GM12878 (cell line): Measurements from ENCODE around the gene SPTA1. TPM values are rescaled to one million over a fixed set of nuclear protein-coding genes. Genes with fewer than 3 reads are reported as not detected.

Experiments
- ATAC-seq: fragments of 200-7000 bp; cut with Tn5 transposase; 3 replicates; pipeline ENCODE4 v1.9.1; 2020; ENCODE audit warnings: mild to moderate bottlenecking, moderate library complexity
- BruUV-seq: library from RNA; stranded (reverse); fragments of 400-500 nt; replicated peaks from 2 replicates; lab custom pipeline; 2021; lab: Mats Ljungman, UMichigan
- CTCF ChIA-PET: fragments of 300-600 bp; sonication (Branson Sonifier 250); formaldehyde crosslinking; extraction: SDS; loops from one replicate; lab custom pipeline; 2021; ENCODE audit warnings: inconsistent platforms; lab: Yijun Ruan, JAX
- POLR2A ChIA-PET: fragments of 350-600 bp; formaldehyde crosslinking; extraction: SDS; loops from one replicate; lab custom pipeline; 2021; ENCODE audit warnings: inconsistent platforms; lab: Charles Lee
- RAD21 ChIA-PET: fragments of 300-600 bp; sonication (Branson Sonifier 250); formaldehyde crosslinking; loops from one replicate; lab custom pipeline; 2023; ENCODE audit warnings: antibody characterized with exemption; ENCODE audit not compliant: unreplicated experiment; lab: Charles Lee
- SMC1A ChIA-PET: fragments of 300-600 bp; sonication (Branson Sonifier 250); formaldehyde crosslinking; loops from one replicate; lab custom pipeline; 2023; ENCODE audit not compliant: unreplicated experiment, uncharacterized antibody; lab: Charles Lee
- DNase-seq: peaks from one replicate; pipeline ENCODE4 v3.0.0-alpha.2; 2011; ENCODE audit warnings: low read depth, low spot score
- FAIRE-seq: peaks from 3 replicates; lab custom pipeline; 2011; peaks lifted over from hg19 to GRCh38; lab: Jason Lieb, UNC
- H2AFZ ChIP-seq: 2 replicates; pipeline ENCODE4 v1.6.0; 2011; ENCODE audit warnings: low read depth, low read length, control low read depth; ENCODE audit not compliant: control insufficient read depth
- H3K27ac ChIP-seq: 2 replicates; pipeline ENCODE4 v1.5.1; 2011; ENCODE audit warnings: control low read depth; ENCODE audit not compliant: control insufficient read depth, insufficient read depth
- H3K27me3 ChIP-seq, 2 experiments: replicated peaks in 1 of 2; 2 replicates each; pipeline versions ENCODE4 v1.6.0 to v1.6.1; 2011; ENCODE audit warnings: low read length in 1 of 2; ENCODE audit not compliant: control insufficient read depth in 2 of 2, insufficient read depth in 2 of 2
- H3K36me3 ChIP-seq, 2 experiments: 2 replicates each; pipeline ENCODE4 v1.5.1; 2011; ENCODE audit warnings: low read length in 1 of 2; ENCODE audit not compliant: control insufficient read depth in 2 of 2, insufficient read depth in 2 of 2
- H3K4me1 ChIP-seq: 2 replicates; pipeline ENCODE4 v1.6.1; 2011; ENCODE audit warnings: mild to moderate bottlenecking, low read length, moderate library complexity, mixed read lengths; ENCODE audit not compliant: control insufficient read depth, insufficient read depth
- H3K4me2 ChIP-seq: 2 replicates; pipeline ENCODE4 v1.6.0; 2011; ENCODE audit warnings: control low read depth; ENCODE audit not compliant: control insufficient read depth, insufficient read depth
- H3K4me3 ChIP-seq: fragments of 200-600 bp; sonication (generic); 2 replicates; pipeline ENCODE4 v1.5.1; 2016
- H3K79me2 ChIP-seq: 2 replicates; pipeline ENCODE4 v1.6.0; 2011; ENCODE audit warnings: low read length; ENCODE audit not compliant: control insufficient read depth, insufficient read depth
- H3K9ac ChIP-seq: 2 replicates; pipeline ENCODE4 v1.8.0; 2011; ENCODE audit warnings: low read length, control low read depth, mixed read lengths; ENCODE audit not compliant: control insufficient read depth, insufficient read depth
- H3K9me3 ChIP-seq: replicated peaks from 3 replicates; pipeline ENCODE4 v1.5.1; 2011; ENCODE audit warnings: mild to moderate bottlenecking, low read length; ENCODE audit not compliant: control insufficient read depth, insufficient read depth
- H4K20me1 ChIP-seq: 2 replicates; pipeline ENCODE4 v1.6.0; 2011; ENCODE audit not compliant: control insufficient read depth, insufficient read depth
- ATF7 ChIP-seq: fragments of 450-650 bp; IDR thresholded peaks from 2 replicates; pipeline ENCODE4 v1.6.1; 2016; ENCODE audit warnings: low read depth, mild to moderate bottlenecking
- CBFB ChIP-seq: IDR thresholded peaks from 2 replicates; pipeline ENCODE4 v1.6.1; 2016; ENCODE audit warnings: antibody characterized with exemption, low read depth
- GATAD2B ChIP-seq: fragments of 450-650 bp; conservative IDR thresholded peaks from 2 replicates; pipeline ENCODE4 v1.6.1; 2017; ENCODE audit warnings: low read depth, mild to moderate bottlenecking, moderate library complexity
- IKZF1 ChIP-seq: fragments of 450-650 bp; conservative IDR thresholded peaks from 2 replicates; pipeline ENCODE4 v1.6.1; 2017; ENCODE audit warnings: antibody characterized with exemption, mild to moderate bottlenecking
- NR2C2 ChIP-seq: IDR thresholded peaks from 2 replicates; pipeline ENCODE4 v1.6.1; 2011; ENCODE audit warnings: borderline replicate concordance, low read depth; ENCODE audit not compliant: control insufficient read depth, insufficient read length
- NRF1 ChIP-seq: conservative IDR thresholded peaks from 2 replicates; pipeline ENCODE4 v1.6.1; 2011; ENCODE audit warnings: mild to moderate bottlenecking, low read depth, low read length, improper control_type of control experiment
- PAX5 ChIP-seq: IDR thresholded peaks from 2 replicates; pipeline ENCODE4 v1.6.1; 2011; ENCODE audit warnings: low read depth, low read length, borderline replicate concordance
- PML ChIP-seq: IDR thresholded peaks from 2 replicates; pipeline ENCODE4 v1.6.1; 2012; ENCODE audit warnings: low read length, inconsistent platforms
- POLR2A ChIP-seq: IDR thresholded peaks from 2 replicates; pipeline ENCODE4 v1.6.1; 2011; ENCODE audit warnings: low read depth, mild to moderate bottlenecking, low read length
- SMAD5 ChIP-seq: IDR thresholded peaks from 2 replicates; pipeline ENCODE4 v1.6.1; 2016; ENCODE audit warnings: antibody characterized with exemption, low read depth
- SPI1 ChIP-seq: IDR thresholded peaks from 2 replicates; pipeline ENCODE4 v1.6.1; 2011; ENCODE audit warnings: low read depth, mild to moderate bottlenecking, low read length, moderate library complexity, borderline replicate concordance; ENCODE audit not compliant: insufficient read depth
- TARDBP ChIP-seq: IDR thresholded peaks from 2 replicates; pipeline ENCODE4 v1.6.1; 2016; ENCODE audit warnings: borderline replicate concordance
- TCF12 ChIP-seq: IDR thresholded peaks from 2 replicates; pipeline ENCODE4 v1.6.1; 2011; ENCODE audit warnings: low read depth, mild to moderate bottlenecking, low read length
- ZBTB4 ChIP-seq: fragments of 450-650 bp; formaldehyde crosslinking; IDR thresholded peaks from 2 replicates; pipeline ENCODE4 v1.4.0; 2022; ENCODE audit warnings: mild to moderate bottlenecking, moderate library complexity
- ZNF687 ChIP-seq: fragments of 450-650 bp; IDR thresholded peaks from 2 replicates; pipeline ENCODE4 v1.6.1; 2017; ENCODE audit warnings: mild to moderate bottlenecking, moderate library complexity
- ZZZ3 ChIP-seq: IDR thresholded peaks from 2 replicates; pipeline ENCODE4 v1.6.1; 2011; ENCODE audit warnings: low read depth; ENCODE audit not compliant: control insufficient read depth, insufficient read length
- WGBS: methylation state at CpG from one replicate; pipeline ENCODE4 v1.1.6; 2016; ENCODE audit warnings: low lambda C conversion rate; ENCODE audit not compliant: insufficient replicate concordance, insufficient coverage; ENCODE audit errors: missing lambda C conversion rate; 5-methylcytosine and 5-hydroxymethylcytosine counted together
- in situ Hi-C: fragments of 300-500 bp; cut with MboI; formaldehyde crosslinking; loops from 9 replicates; pipeline ENCODE4 v1.14.3; 2018; ENCODE audit warnings: mixed read lengths
- intact Hi-C: fragments of 100-400 bp; cut with micrococcal nuclease; formaldehyde crosslinking; loops from one replicate; pipeline ENCODE4 v1.14.2; 2022; ENCODE audit not compliant: unreplicated experiment
- polyA plus RNA-seq, 11 experiments: library from polyadenylated mRNA; depleted of rRNA in 4 of 11; unstranded in 6 of 11; stranded (reverse) in 5 of 11; fragments of >200 nt; fragmentation: Nextera tagmentation in 4 of 11; fragmentation: Illumina TruSeq in 1 of 11; extraction: Ambion mirVana in 4 of 11; extraction: Trizol in 1 of 11; gene quantifications; 1 replicate in 1 of 11; 2 replicates in 10 of 11; pipeline versions ENCODE4 v1.2.1 to v1.2.3, GENCODE V29; 2011 to 2016; ENCODE audit warnings: inconsistent platforms in 2 of 11, missing spikeins in 2 of 11, low read depth in 1 of 11
- total RNA-seq, 4 experiments: library from RNA; depleted of rRNA in 3 of 4; stranded (reverse); fragments of >200 nt in 3 of 4; fragmentation: Illumina TruSeq in 1 of 4; extraction: Trizol in 1 of 4; gene quantifications; 2 replicates each; pipeline versions ENCODE4 v1.2.1 to v1.2.3, GENCODE V29; 2013 to 2021
- TF ChIP-seq, protein P1 (sequence below): IDR thresholded peaks from 2 replicates; pipeline ENCODE4 v1.6.1; 2012; ENCODE audit warnings: low read depth, low read length, improper control_type of control experiment

The SPTA1 gene
- total and polyA plus RNA-seq, 10 of the 15 experiments (the other 5 are each of a cell fraction or from before 2014, with no cell fraction given), result under 0.01 to 0.21 (median 0.12) TPM; not detected in 5

DNA sequence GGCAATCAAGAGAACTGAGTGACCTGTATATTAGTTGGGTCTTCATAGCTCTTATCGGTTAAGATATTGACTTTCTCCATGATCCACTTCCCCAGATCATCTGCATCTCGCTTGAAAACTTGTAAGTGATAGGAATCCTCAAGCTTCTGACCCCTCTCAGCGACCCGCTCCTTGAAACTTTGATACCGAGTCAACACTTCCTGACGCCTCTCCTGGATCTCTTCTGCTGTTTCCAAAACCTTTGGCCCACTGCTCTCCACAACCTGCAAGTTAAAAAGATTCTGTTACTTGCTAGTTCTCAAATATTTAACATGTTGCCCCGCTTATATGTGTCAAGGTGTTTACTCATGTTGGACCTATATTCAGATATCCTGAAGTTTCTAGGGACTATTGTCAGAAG, 1.4 kb downstream of the SPTA1 start (continued):
- no peak for TF ChIP-seq ZNF687

GRCh38 chr1:158681606-158682005, 4.9 kb downstream of the SPTA1 start:
- ChIA-PET RAD21 (no interaction called here), POLR2A (interaction anchor here (0.6 kb wide), 1 partner anchor 485 kb away, joined by 3 read pairs; no protein-coding TSS in a partner anchor), SMC1A (no interaction called here), CTCF (interaction anchor here (0.7 kb wide), 1 partner anchor 392 kb away, joined by 3 read pairs; no protein-coding TSS in a partner anchor)
- intact Hi-C loops (no loop called here), in situ Hi-C loops (no loop called here)
- Histone ChIP-seq H3K9me3 (no peaks in the 10 kb centered on the region), H3K9ac (no peak overlapping the region), H4K20me1 (no peaks in the 10 kb centered on the region), H3K27me3 (peaks cover 0 to 2% of the 10 kb centered on the region in 2 experiments; a peak in 2 of 4 replicates), H3K4me1 (no peaks in the 10 kb centered on the region), H3K4me2 (no peak overlapping the region), H3K36me3 (no peaks in the 10 kb centered on the region), H3K79me2 (no peaks in the 10 kb centered on the region), H3K27ac (no peak overlapping the region), H2AFZ (no peak overlapping the region)
- DNase-seq (no peak), FAIRE-seq (no peak), ATAC-seq (no peak)
- BruUV-seq, result no TSS peak
- WGBS, result 47% methylated on average over 2 of the region's 2 CpGs
- TF ChIP-seq CBFB, result no peak
- TF ChIP-seq POLR2A, result no peak
- TF ChIP-seq SMAD5, result no peak
- no peak for TF ChIP-seq GATAD2B
- no peak for TF ChIP-seq ZBTB4
- no peak for TF ChIP-seq ZZZ3
- TF ChIP-seq NRF1, result no peak
- no peak for TF ChIP-seq IKZF1
- TF ChIP-seq, protein P1, sequence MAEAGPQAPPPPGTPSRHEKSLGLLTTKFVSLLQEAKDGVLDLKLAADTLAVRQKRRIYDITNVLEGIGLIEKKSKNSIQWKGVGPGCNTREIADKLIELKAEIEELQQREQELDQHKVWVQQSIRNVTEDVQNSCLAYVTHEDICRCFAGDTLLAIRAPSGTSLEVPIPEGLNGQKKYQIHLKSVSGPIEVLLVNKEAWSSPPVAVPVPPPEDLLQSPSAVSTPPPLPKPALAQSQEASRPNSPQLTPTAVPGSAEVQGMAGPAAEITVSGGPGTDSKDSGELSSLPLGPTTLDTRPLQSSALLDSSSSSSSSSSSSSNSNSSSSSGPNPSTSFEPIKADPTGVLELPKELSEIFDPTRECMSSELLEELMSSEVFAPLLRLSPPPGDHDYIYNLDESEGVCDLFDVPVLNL, result no peak
- TF ChIP-seq TCF12, result no peak
- TF ChIP-seq NR2C2, result no peak
- no peak for TF ChIP-seq PML
- TF ChIP-seq TARDBP, result no peak
- no peak for TF ChIP-seq ATF7
- no peak for TF ChIP-seq SPI1
- TF ChIP-seq PAX5, result no peak
- TF ChIP-seq, all 136 proteins: peak for 0
- no peak overlapping the region for H3K4me3 ChIP-seq
